ENCODE measurements around the gene ADARB2.

- TF ChIP-seq POLR2AphosphoS5 (IDR thresholded peaks at IDR 0.05; ENCODE audit: low read depth, low read length) (no peak), POLR2A (IDR thresholded peaks at IDR 0.05; ENCODE audit: low read depth, low read length) (no peak), SPI1 (IDR thresholded peaks at IDR 0.05; ENCODE audit: low read depth, low read length) (no peak), TAF1 (IDR thresholded peaks at IDR 0.05; ENCODE audit: low read depth, low read length) (no peak), POU2F2 (IDR thresholded peaks at IDR 0.05; ENCODE audit: low read depth, low read length) (no peak), PAX5 (IDR thresholded peaks at IDR 0.05; ENCODE audit: insufficient read depth, low read length, severe bottlenecking) (no peak)
Observed at GRCh38 chr10:1274701-1275544, 462.4 kb downstream of the ADARB2 start.
